ENCODE results near the gene GRIN1. TPM values are rescaled to one million over a fixed set of nuclear protein-coding genes. Genes with fewer than 3 reads are reported as not detected.

The GRIN1 gene
- total and polyA plus RNA-seq, 2 of the 13 experiments (the other 11 are each of a cell fraction or from before 2014, with no cell fraction given): 0.13 TPM; not detected in 1

DNA sequence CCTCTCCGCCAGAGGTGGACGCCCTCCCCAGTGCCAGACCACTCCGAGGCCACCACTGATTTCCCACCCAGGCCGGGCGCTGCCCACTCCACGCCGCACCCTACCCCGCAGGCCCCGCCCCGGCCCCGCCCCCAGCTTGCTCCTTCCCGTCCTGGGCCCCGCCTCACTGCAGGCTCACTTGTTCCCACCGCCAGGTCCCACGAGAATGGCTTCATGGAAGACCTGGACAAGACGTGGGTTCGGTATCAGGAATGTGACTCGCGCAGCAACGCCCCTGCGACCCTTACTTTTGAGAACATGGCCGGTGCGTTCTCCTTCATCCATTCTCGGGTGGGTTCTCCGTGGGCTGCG is 24.4 kb downstream of the GRIN1 start (continued):
- TF ChIP-seq ZNF430 (CRISPR knock-in tag; IDR thresholded peaks at IDR 0.05) (no peak), ZNF121 (CRISPR knock-in tag; IDR thresholded peaks at IDR 0.05) (no peak), REL (CRISPR knock-in tag; conservative IDR thresholded peaks at IDR 0.05) (no peak), MIER2 (CRISPR knock-in tag; IDR thresholded peaks at IDR 0.05) (no peak), POLR2AphosphoS2 (IDR thresholded peaks at IDR 0.05; ENCODE audit: low read depth, low read length) (no peak), ZNF589 (CRISPR knock-in tag; conservative IDR thresholded peaks at IDR 0.05) (no peak), KDM2A (CRISPR knock-in tag; IDR thresholded peaks at IDR 0.05; ENCODE audit: borderline replicate concordance, low read depth) (no peak)
- TF ChIP-seq, protein P1, sequence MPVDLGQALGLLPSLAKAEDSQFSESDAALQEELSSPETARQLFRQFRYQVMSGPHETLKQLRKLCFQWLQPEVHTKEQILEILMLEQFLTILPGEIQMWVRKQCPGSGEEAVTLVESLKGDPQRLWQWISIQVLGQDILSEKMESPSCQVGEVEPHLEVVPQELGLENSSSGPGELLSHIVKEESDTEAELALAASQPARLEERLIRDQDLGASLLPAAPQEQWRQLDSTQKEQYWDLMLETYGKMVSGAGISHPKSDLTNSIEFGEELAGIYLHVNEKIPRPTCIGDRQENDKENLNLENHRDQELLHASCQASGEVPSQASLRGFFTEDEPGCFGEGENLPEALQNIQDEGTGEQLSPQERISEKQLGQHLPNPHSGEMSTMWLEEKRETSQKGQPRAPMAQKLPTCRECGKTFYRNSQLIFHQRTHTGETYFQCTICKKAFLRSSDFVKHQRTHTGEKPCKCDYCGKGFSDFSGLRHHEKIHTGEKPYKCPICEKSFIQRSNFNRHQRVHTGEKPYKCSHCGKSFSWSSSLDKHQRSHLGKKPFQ (CRISPR knock-in tag; IDR thresholded peaks at IDR 0.05; ENCODE audit: insufficient replicate concordance): no peak

DNA sequence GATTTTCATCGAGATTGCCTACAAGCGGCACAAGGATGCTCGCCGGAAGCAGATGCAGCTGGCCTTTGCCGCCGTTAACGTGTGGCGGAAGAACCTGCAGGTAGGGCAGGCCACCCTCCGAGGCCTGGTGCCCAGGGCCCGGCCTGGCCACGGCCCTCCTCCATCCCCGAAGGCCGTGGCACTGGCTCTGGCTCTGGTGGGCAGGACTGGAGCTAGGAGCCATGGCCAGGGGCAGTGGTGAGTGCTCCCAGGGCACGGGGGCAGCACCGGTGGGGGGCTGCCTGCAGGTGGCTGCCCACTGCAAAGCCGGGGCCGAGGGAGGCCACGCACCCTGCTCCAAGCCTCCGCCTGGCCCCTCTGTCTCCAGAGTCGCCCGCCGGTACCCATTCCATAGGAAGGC is 24.9 kb downstream of the GRIN1 start:
- H3K27ac ChIP-seq (ENCODE audit: extremely low read length, insufficient read depth, low read length): no peak overlapping the region
- no peak overlapping the region for H2AFZ ChIP-seq (ENCODE audit: low read length)
- no peaks in the 10 kb centered on the region for H3K9me3 ChIP-seq (ENCODE audit: low read length)
- no peak overlapping the region for H3K4me3 ChIP-seq (replicated peaks in 1 of 3; ENCODE audit: insufficient read depth in 1 of 3, low read depth in 2 of 3, low read length in 3 of 3)
- H3K79me2 ChIP-seq (ENCODE audit: insufficient read depth, low read length): no peaks in the 10 kb centered on the region
- DNase-seq (ENCODE audit: low spot score): no peak
- ATAC-seq: no peak
- in situ Hi-C loops (cut with HindIII; ENCODE audit: extremely low pct_ligation_motif_present, low pct_unique_long_range_greater_than_20kb) (no loop called here), intact Hi-C loops (cut with micrococcal nuclease; ENCODE audit: unreplicated experiment) (no loop called here)
- ChIA-PET POLR2A (no interaction called here), CTCF (ENCODE audit: low intra/inter-chr PET ratio, low total read pairs) (no interaction called here)
- H3K36me3 ChIP-seq (replicated peaks in 1 of 2; ENCODE audit: control insufficient read depth in 1 of 2, insufficient read depth in 2 of 2, low read length in 2 of 2): no peaks in the 10 kb centered on the region
- H4K20me1 ChIP-seq (ENCODE audit: insufficient read depth, low read length): no peaks in the 10 kb centered on the region
- BruUV-seq (replicated peaks): no TSS peak
- H3K4me2 ChIP-seq (ENCODE audit: low read depth, low read length): no peak overlapping the region
- H3K27me3 ChIP-seq (ENCODE audit: control insufficient read depth in 1 of 2, insufficient read depth in 2 of 2, low read length in 2 of 2): peaks cover 23 to 85% of the 10 kb centered on the region in 2 experiments; a peak in 4 of 5 replicates
- FAIRE-seq: no peak
- 91% methylated on average over 6 of the region's 22 CpGs for WGBS (ENCODE audit: low lambda C conversion rate)
- H3K4me1 ChIP-seq (ENCODE audit: insufficient read depth, low read length): no peaks in the 10 kb centered on the region; the same call in 1 of the 2 replicates
- no peak overlapping the region for H3K9ac ChIP-seq (ENCODE audit: insufficient read depth, low read depth, low read length)
- TF ChIP-seq MIER3 (CRISPR knock-in tag; IDR thresholded peaks at IDR 0.05; ENCODE audit: borderline replicate concordance): no peak
- no peak for TF ChIP-seq ZNF746 (CRISPR knock-in tag; IDR thresholded peaks at IDR 0.05)
- TF ChIP-seq, protein P2, sequence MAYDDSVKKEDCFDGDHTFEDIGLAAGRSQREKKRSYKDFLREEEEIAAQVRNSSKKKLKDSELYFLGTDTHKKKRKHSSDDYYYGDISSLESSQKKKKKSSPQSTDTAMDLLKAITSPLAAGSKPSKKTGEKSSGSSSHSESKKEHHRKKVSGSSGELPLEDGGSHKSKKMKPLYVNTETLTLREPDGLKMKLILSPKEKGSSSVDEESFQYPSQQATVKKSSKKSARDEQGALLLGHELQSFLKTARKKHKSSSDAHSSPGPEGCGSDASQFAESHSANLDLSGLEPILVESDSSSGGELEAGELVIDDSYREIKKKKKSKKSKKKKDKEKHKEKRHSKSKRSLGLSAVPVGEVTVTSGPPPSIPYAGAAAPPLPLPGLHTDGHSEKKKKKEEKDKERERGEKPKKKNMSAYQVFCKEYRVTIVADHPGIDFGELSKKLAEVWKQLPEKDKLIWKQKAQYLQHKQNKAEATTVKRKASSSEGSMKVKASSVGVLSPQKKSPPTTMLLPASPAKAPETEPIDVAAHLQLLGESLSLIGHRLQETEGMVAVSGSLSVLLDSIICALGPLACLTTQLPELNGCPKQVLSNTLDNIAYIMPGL (CRISPR knock-in tag; IDR thresholded peaks at IDR 0.05; ENCODE audit: borderline replicate concordance in 1 of 2, low read depth in 1 of 2): no peak
- TF ChIP-seq, protein P3, sequence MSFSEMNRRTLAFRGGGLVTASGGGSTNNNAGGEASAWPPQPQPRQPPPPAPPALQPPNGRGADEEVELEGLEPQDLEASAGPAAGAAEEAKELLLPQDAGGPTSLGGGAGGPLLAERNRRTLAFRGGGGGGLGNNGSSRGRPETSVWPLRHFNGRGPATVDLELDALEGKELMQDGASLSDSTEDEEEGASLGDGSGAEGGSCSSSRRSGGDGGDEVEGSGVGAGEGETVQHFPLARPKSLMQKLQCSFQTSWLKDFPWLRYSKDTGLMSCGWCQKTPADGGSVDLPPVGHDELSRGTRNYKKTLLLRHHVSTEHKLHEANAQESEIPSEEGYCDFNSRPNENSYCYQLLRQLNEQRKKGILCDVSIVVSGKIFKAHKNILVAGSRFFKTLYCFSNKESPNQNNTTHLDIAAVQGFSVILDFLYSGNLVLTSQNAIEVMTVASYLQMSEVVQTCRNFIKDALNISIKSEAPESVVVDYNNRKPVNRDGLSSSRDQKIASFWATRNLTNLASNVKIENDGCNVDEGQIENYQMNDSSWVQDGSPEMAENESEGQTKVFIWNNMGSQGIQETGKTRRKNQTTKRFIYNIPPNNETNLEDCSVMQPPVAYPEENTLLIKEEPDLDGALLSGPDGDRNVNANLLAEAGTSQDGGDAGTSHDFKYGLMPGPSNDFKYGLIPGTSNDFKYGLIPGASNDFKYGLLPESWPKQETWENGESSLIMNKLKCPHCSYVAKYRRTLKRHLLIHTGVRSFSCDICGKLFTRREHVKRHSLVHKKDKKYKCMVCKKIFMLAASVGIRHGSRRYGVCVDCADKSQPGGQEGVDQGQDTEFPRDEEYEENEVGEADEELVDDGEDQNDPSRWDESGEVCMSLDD (CRISPR knock-in tag; IDR thresholded peaks at IDR 0.05; ENCODE audit: borderline replicate concordance): no peak
- no peak for TF ChIP-seq SIN3A (IDR thresholded peaks at IDR 0.05; ENCODE audit: borderline replicate concordance, low read depth, low read length)
- no peak for TF ChIP-seq ZNF12 (CRISPR knock-in tag; IDR thresholded peaks at IDR 0.05)
- TF ChIP-seq, protein P4, sequence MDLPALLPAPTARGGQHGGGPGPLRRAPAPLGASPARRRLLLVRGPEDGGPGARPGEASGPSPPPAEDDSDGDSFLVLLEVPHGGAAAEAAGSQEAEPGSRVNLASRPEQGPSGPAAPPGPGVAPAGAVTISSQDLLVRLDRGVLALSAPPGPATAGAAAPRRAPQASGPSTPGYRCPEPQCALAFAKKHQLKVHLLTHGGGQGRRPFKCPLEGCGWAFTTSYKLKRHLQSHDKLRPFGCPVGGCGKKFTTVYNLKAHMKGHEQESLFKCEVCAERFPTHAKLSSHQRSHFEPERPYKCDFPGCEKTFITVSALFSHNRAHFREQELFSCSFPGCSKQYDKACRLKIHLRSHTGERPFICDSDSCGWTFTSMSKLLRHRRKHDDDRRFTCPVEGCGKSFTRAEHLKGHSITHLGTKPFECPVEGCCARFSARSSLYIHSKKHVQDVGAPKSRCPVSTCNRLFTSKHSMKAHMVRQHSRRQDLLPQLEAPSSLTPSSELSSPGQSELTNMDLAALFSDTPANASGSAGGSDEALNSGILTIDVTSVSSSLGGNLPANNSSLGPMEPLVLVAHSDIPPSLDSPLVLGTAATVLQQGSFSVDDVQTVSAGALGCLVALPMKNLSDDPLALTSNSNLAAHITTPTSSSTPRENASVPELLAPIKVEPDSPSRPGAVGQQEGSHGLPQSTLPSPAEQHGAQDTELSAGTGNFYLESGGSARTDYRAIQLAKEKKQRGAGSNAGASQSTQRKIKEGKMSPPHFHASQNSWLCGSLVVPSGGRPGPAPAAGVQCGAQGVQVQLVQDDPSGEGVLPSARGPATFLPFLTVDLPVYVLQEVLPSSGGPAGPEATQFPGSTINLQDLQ (CRISPR knock-in tag; IDR thresholded peaks at IDR 0.05): no peak

All from HepG2 (cell line).